ENCODE measurements around the gene KCNMB2. TPM values are rescaled to one million over a fixed set of nuclear protein-coding genes. Genes with fewer than 3 reads are reported as not detected.

Gene KCNMB2
- total RNA-seq, 1 experiment from 2014 or later: not detected

- Histone ChIP-seq H3K4me3 (ENCODE audit: low read depth, low read length) (no peak overlapping the region), H3K27me3 (replicated peaks; ENCODE audit: control insufficient read depth, insufficient read depth, low read length) (no peaks in the 10 kb centered on the region), H3K36me3 (ENCODE audit: control insufficient read depth, insufficient read depth, low read length) (no peaks in the 10 kb centered on the region), H3K4me1 (no peaks in the 10 kb centered on the region), H3K9me3 (peaks cover under 1% of the 10 kb centered on the region; the same call in 1 of the 2 replicates)
- ChIA-PET POLR2A (no interaction called here), CTCF (no interaction called here)
- BruUV-seq (replicated peaks): no TSS peak
- H3K4me1 Mint-ChIP-seq (ENCODE audit: low read depth, unreplicated experiment): no peaks in the 10 kb centered on the region
- no peak overlapping the region for H3K27ac Mint-ChIP-seq (ENCODE audit: unreplicated experiment)
- intact Hi-C loops (cut with micrococcal nuclease; ENCODE audit: unreplicated experiment): loop anchor here (10.0 kb wide), 1 partner anchor 337 kb away; no protein-coding TSS in a partner anchor
- H3K27me3 Mint-ChIP-seq (ENCODE audit: insufficient read depth, unreplicated experiment): no peaks in the 10 kb centered on the region
- no peak for TF ChIP-seq CTCF (IDR thresholded peaks at IDR 0.05; ENCODE audit: insufficient read depth in 1 of 2, low read depth in 1 of 2, low read length in 1 of 2, severe bottlenecking in 1 of 2, unreplicated experiment in 1 of 2)
- no peaks in the 10 kb centered on the region for H3K36me3 Mint-ChIP-seq (ENCODE audit: insufficient read depth, unreplicated experiment)
- no peak for DNase-seq
- H3K9me3 Mint-ChIP-seq (ENCODE audit: unreplicated experiment): no peaks in the 10 kb centered on the region
- H3K4me3 Mint-ChIP-seq (ENCODE audit: unreplicated experiment): no peak overlapping the region
Measured at GRCh38 chr3:178628037-178628436, 91.8 kb downstream of the KCNMB2 start.

- no peak for DNase-seq
- no peak for TF ChIP-seq CTCF (IDR thresholded peaks at IDR 0.05; ENCODE audit: insufficient read depth in 1 of 2, low read depth in 1 of 2, low read length in 1 of 2, severe bottlenecking in 1 of 2, unreplicated experiment in 1 of 2)
- Mint-ChIP-seq H3K36me3 (ENCODE audit: insufficient read depth, unreplicated experiment) (no peaks in the 10 kb centered on the region), H3K27ac (ENCODE audit: unreplicated experiment) (no peak overlapping the region), H3K4me1 (ENCODE audit: low read depth, unreplicated experiment) (no peaks in the 10 kb centered on the region), H3K9me3 (ENCODE audit: unreplicated experiment) (peaks cover 12% of the 10 kb centered on the region), H3K27me3 (ENCODE audit: insufficient read depth, unreplicated experiment) (no peaks in the 10 kb centered on the region), H3K4me3 (ENCODE audit: unreplicated experiment) (no peak overlapping the region)
- Histone ChIP-seq H3K4me3 (ENCODE audit: low read depth, low read length) (no peak overlapping the region), H3K4me1 (no peaks in the 10 kb centered on the region), H3K36me3 (ENCODE audit: control insufficient read depth, insufficient read depth, low read length) (no peaks in the 10 kb centered on the region), H3K9me3 (peaks cover 4% of the 10 kb centered on the region; the same call in 1 of the 2 replicates), H3K27me3 (replicated peaks; ENCODE audit: control insufficient read depth, insufficient read depth, low read length) (no peaks in the 10 kb centered on the region)
- intact Hi-C loops (cut with micrococcal nuclease; ENCODE audit: unreplicated experiment): loop anchor here (10.0 kb wide), 1 partner anchor 335 kb away; no protein-coding TSS in a partner anchor
- no TSS peak for BruUV-seq (replicated peaks)
- CTCF ChIA-PET: no interaction called here
- POLR2A ChIA-PET: no interaction called here
Measured at GRCh38 chr3:178629430-178630178, 93.4 kb downstream of the KCNMB2 start.

GRCh38 chr3:178631950-178632349, 95.7 kb downstream of the KCNMB2 start:
- H3K27ac Mint-ChIP-seq (ENCODE audit: unreplicated experiment): no peak overlapping the region
- H3K27me3 ChIP-seq (replicated peaks; ENCODE audit: control insufficient read depth, insufficient read depth, low read length): no peaks in the 10 kb centered on the region
- H3K36me3 Mint-ChIP-seq (ENCODE audit: insufficient read depth, unreplicated experiment): no peaks in the 10 kb centered on the region
- TF ChIP-seq CTCF (IDR thresholded peaks at IDR 0.05; ENCODE audit: insufficient read depth in 1 of 2, low read depth in 1 of 2, low read length in 1 of 2, severe bottlenecking in 1 of 2, unreplicated experiment in 1 of 2): no peak
- H3K4me3 Mint-ChIP-seq (ENCODE audit: unreplicated experiment): no peak overlapping the region
- peaks cover 13% of the 10 kb centered on the region for H3K9me3 Mint-ChIP-seq (ENCODE audit: unreplicated experiment)
- H3K4me1 ChIP-seq: no peaks in the 10 kb centered on the region
- no peaks in the 10 kb centered on the region for H3K27me3 Mint-ChIP-seq (ENCODE audit: insufficient read depth, unreplicated experiment)
- H3K4me3 ChIP-seq (ENCODE audit: low read depth, low read length): no peak overlapping the region
- POLR2A ChIA-PET: no interaction called here
- no peaks in the 10 kb centered on the region for H3K4me1 Mint-ChIP-seq (ENCODE audit: low read depth, unreplicated experiment)
- no TSS peak for BruUV-seq (replicated peaks)
- no peaks in the 10 kb centered on the region for H3K36me3 ChIP-seq (ENCODE audit: control insufficient read depth, insufficient read depth, low read length)
- no peak for DNase-seq
- intact Hi-C loops (cut with micrococcal nuclease; ENCODE audit: unreplicated experiment): no loop called here
- CTCF ChIA-PET: no interaction called here
- H3K9me3 ChIP-seq: peaks cover 4% of the 10 kb centered on the region; the same call in 1 of the 2 replicates

Measured in Caco-2 (cell line).